HL-60 (cell line): ENCODE data around the gene LRFN2.

Experiments
- GABPA ChIP-seq: IDR thresholded peaks from 2 replicates; pipeline ENCODE4 v1.6.1; 2012; ENCODE audit warnings: low read depth
- POLR2AphosphoS5 ChIP-seq: IDR thresholded peaks from 2 replicates; pipeline ENCODE4 v1.6.1; 2012; ENCODE audit warnings: low read depth
- TF ChIP-seq, protein P1 (sequence below): IDR thresholded peaks from one replicate; pipeline ENCODE4 v1.5.1; 2011; ENCODE audit warnings: low read length, control low read depth, inconsistent platforms; ENCODE audit not compliant: insufficient read depth
- TF ChIP-seq, protein P2 (sequence below): IDR thresholded peaks from 2 replicates; pipeline ENCODE4 v1.6.1; 2012; ENCODE audit warnings: low read depth; ENCODE audit not compliant: insufficient replicate concordance

DNA sequence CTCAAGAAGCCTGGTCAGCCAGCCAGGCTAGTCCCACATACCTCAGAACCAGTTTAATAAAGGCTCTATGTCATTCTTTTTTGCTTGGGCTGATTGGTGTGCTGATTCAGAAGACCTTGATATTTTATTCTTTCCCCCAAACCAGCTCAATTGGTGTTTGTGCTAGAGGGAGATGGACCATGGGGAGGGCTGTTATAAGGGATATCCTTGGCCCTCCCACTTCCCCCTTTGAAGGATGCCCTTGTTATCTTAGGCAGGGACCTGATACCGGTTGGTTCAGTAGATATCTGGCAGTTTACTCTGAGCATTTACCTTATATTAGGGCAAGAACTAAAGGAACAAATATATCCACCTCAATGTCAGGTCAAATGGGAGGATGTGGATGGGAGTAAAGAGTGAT is 207.4 kb downstream of the LRFN2 start:
- no peak for TF ChIP-seq POLR2AphosphoS5
- TF ChIP-seq, protein P1, sequence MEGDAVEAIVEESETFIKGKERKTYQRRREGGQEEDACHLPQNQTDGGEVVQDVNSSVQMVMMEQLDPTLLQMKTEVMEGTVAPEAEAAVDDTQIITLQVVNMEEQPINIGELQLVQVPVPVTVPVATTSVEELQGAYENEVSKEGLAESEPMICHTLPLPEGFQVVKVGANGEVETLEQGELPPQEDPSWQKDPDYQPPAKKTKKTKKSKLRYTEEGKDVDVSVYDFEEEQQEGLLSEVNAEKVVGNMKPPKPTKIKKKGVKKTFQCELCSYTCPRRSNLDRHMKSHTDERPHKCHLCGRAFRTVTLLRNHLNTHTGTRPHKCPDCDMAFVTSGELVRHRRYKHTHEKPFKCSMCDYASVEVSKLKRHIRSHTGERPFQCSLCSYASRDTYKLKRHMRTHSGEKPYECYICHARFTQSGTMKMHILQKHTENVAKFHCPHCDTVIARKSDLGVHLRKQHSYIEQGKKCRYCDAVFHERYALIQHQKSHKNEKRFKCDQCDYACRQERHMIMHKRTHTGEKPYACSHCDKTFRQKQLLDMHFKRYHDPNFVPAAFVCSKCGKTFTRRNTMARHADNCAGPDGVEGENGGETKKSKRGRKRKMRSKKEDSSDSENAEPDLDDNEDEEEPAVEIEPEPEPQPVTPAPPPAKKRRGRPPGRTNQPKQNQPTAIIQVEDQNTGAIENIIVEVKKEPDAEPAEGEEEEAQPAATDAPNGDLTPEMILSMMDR, result no peak
- TF ChIP-seq, protein P2, sequence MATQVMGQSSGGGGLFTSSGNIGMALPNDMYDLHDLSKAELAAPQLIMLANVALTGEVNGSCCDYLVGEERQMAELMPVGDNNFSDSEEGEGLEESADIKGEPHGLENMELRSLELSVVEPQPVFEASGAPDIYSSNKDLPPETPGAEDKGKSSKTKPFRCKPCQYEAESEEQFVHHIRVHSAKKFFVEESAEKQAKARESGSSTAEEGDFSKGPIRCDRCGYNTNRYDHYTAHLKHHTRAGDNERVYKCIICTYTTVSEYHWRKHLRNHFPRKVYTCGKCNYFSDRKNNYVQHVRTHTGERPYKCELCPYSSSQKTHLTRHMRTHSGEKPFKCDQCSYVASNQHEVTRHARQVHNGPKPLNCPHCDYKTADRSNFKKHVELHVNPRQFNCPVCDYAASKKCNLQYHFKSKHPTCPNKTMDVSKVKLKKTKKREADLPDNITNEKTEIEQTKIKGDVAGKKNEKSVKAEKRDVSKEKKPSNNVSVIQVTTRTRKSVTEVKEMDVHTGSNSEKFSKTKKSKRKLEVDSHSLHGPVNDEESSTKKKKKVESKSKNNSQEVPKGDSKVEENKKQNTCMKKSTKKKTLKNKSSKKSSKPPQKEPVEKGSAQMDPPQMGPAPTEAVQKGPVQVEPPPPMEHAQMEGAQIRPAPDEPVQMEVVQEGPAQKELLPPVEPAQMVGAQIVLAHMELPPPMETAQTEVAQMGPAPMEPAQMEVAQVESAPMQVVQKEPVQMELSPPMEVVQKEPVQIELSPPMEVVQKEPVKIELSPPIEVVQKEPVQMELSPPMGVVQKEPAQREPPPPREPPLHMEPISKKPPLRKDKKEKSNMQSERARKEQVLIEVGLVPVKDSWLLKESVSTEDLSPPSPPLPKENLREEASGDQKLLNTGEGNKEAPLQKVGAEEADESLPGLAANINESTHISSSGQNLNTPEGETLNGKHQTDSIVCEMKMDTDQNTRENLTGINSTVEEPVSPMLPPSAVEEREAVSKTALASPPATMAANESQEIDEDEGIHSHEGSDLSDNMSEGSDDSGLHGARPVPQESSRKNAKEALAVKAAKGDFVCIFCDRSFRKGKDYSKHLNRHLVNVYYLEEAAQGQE, result no peak
- TF ChIP-seq GABPA, result no peak
